ENCODE results near the gene CORO1C.

The CORO1C gene

DNA sequence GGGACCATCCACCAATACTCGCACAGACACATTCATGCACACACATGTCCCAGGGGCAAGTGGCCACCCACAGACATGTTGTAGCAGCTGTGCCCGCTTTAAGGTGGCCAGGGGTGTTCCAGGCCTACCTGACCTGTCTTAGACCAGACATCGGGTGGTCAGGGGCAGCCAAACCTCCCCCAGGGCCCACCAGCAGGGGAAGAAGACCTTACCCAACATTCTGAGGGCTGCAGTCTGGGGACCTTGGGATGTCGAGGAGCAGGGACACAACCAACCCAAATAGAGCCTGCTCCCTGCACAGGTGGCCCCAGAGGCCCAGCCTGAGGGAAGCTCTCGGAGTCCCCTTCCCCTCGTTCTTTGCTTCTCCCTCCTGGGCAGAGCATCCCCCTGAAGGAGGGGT, 131.8 kb downstream of the CORO1C start:
- no peaks in the 10 kb centered on the region for H3K9me3 ChIP-seq (ENCODE audit: insufficient read depth, low read depth, low read length)
- 78% methylated on average over 6 of the region's 6 CpGs for WGBS
- no peak overlapping the region for H3K4me3 ChIP-seq (ENCODE audit: low read length)
- H3K36me3 ChIP-seq (ENCODE audit: insufficient read depth, low read length): no peaks in the 10 kb centered on the region
- H3K27me3 ChIP-seq (ENCODE audit: insufficient read depth, low read length): no peaks in the 10 kb centered on the region
- no peak overlapping the region for H3K9ac ChIP-seq (ENCODE audit: low read depth, low read length)
- H3K4me1 ChIP-seq (ENCODE audit: insufficient read depth, low read length): 0 out of 2 replicates have a peak, but pooled peaks cover 3% of the 10 kb centered on the region
- H3K27ac ChIP-seq (ENCODE audit: low read depth, low read length): no peak overlapping the region

DNA sequence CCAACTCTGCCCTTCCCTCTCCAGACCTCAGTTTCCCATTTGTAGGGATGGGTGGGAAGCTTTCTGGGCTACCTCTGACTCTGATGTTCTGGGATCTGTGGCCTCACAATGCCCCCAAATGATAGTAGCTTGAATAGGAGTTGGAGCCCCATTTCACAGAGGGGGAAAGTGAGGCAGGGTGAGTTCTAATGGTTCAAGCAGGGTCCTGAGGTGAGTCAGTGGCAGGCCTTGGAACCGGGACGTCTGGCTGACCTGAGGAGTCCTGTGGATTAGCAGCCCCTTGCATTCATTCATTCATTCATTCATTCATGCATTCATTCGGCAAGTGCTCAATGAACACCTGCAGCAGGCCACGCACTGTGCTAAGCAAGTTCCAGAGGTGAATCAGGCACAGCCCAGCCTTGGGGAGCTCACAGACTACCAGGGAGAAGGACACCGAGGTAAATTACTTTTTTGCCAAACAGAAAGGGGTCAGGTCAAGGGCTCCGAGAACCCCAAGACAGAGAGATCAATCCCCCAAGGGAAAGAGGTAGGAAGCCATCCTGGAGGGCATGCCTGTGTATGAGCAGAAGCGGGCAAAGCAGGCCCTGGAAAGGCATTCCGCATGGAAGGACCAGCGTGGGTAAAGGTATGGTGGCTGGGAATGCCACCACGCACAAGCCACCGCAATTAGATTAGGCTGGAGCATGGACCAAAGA, 132.6 kb downstream of the CORO1C start:
- Histone ChIP-seq H3K9ac (ENCODE audit: low read depth, low read length) (no peak overlapping the region), H3K36me3 (ENCODE audit: insufficient read depth, low read length) (no peaks in the 10 kb centered on the region), H3K4me1 (ENCODE audit: insufficient read depth, low read length) (no peaks in the 10 kb centered on the region), H3K27me3 (ENCODE audit: insufficient read depth, low read length) (no peaks in the 10 kb centered on the region), H3K27ac (ENCODE audit: low read depth, low read length) (no peak overlapping the region), H3K4me3 (ENCODE audit: low read length) (no peak overlapping the region), H3K9me3 (ENCODE audit: insufficient read depth, low read depth, low read length) (no peaks in the 10 kb centered on the region)
- 94% methylated on average over 11 of the region's 11 CpGs for WGBS

DNA sequence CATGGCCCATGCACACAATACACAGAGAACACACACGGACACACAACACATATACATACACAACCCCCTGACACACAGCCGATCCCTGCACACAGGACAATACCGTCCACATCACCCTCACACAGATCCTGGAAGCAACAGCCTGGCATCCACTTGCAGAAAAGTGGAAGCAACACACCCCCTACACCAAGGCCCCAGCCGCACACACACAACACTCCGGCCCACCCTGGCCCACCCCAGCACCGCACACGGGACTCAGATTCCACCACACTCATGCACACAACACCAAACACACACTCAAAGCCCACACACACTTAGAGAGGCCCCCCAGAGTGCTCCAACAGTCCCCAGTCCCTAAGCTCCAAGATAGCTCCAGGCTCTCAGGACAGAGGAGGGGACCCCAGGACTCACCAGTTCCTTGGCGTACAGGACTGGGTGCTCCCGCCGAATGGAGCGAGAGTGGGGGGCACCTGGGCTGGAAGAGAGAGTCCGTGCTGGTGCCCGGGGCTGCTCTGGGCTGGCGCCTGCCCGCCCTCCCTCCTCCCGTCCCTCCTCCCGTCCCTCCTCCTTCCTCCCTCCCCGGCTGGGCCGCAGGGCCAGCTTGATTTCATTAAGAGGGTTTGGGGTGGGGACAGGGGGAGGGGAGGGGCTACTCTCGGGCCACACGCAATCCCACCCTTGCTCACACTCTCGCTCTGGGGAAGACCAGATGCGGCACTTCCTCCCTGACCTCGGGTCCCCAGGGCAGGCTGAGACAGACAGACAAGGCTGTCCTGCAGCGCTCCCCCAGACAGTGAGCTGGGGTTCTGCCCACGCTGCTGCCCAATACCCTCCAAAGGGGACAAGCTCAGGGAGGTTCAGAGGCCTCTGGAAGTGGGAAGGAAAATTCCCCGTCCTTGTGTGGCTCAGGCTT, 133.5 kb downstream of the CORO1C start, which contains the start of gene TMEM119:
TSS of gene TMEM119 (minus strand) at position 526 of the 913 bp plus-strand sequence. CDS start 5,701 bp downstream, outside the sequence.
- no peaks in the 10 kb centered on the region for H3K36me3 ChIP-seq (ENCODE audit: insufficient read depth, low read length)
- no peak within 1 kb of the TSS for H3K4me3 ChIP-seq (ENCODE audit: low read length)
- no peak within 1 kb of the TSS for H3K27ac ChIP-seq (ENCODE audit: low read depth, low read length)
- no peaks in the 10 kb centered on the region for H3K4me1 ChIP-seq (ENCODE audit: insufficient read depth, low read length)
- H3K27me3 ChIP-seq (ENCODE audit: insufficient read depth, low read length): no peaks in the 10 kb centered on the region
- 65% methylated on average over 19 of the region's 27 CpGs for WGBS
- no peak within 1 kb of the TSS for H3K9ac ChIP-seq (ENCODE audit: low read depth, low read length)
- H3K9me3 ChIP-seq (ENCODE audit: insufficient read depth, low read depth, low read length): no peaks in the 10 kb centered on the region

DNA sequence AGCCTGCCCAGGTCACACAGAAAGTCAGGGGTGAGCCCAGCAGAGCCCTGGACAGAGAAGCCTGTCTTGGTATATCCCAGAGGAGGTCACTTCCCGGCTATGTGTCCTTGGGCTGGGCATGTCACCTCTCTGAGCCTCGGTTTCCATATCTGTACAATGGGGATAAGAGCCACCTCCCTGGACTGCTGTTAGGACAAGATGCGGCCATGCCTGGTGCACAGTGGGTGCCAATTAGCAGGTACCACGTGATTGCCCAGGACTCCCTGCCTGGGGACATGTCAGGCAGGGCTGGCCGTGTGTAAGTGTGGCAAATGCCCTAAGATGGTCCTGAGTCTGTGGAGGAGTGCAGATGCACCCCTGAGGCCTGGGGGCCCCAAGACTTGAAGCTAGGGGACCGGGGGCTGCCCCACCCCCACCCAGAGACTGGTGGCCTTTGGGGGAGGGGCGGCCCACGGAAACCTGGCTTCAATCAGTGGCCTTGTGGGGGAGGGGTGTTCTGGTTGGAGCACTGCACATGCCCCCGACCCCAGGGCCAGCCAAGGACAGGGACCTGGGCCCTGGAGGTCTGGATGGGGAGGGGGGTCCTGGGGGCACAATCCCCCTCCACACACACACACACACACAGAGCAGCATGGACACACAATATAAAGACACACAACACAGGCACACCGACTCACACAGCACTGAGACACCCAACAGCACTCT, 134.3 kb downstream of the CORO1C start:
- no peak overlapping the region for H3K27ac ChIP-seq (ENCODE audit: low read depth, low read length)
- H3K9ac ChIP-seq (ENCODE audit: low read depth, low read length): no peak overlapping the region
- H3K4me3 ChIP-seq (ENCODE audit: low read length): no peak overlapping the region
- WGBS: 65% methylated on average over 9 of the region's 10 CpGs
- no peaks in the 10 kb centered on the region for H3K9me3 ChIP-seq (ENCODE audit: insufficient read depth, low read depth, low read length)
- no peaks in the 10 kb centered on the region for H3K27me3 ChIP-seq (ENCODE audit: insufficient read depth, low read length)
- H3K4me1 ChIP-seq (ENCODE audit: insufficient read depth, low read length): no peaks in the 10 kb centered on the region
- no peaks in the 10 kb centered on the region for H3K36me3 ChIP-seq (ENCODE audit: insufficient read depth, low read length)

DNA sequence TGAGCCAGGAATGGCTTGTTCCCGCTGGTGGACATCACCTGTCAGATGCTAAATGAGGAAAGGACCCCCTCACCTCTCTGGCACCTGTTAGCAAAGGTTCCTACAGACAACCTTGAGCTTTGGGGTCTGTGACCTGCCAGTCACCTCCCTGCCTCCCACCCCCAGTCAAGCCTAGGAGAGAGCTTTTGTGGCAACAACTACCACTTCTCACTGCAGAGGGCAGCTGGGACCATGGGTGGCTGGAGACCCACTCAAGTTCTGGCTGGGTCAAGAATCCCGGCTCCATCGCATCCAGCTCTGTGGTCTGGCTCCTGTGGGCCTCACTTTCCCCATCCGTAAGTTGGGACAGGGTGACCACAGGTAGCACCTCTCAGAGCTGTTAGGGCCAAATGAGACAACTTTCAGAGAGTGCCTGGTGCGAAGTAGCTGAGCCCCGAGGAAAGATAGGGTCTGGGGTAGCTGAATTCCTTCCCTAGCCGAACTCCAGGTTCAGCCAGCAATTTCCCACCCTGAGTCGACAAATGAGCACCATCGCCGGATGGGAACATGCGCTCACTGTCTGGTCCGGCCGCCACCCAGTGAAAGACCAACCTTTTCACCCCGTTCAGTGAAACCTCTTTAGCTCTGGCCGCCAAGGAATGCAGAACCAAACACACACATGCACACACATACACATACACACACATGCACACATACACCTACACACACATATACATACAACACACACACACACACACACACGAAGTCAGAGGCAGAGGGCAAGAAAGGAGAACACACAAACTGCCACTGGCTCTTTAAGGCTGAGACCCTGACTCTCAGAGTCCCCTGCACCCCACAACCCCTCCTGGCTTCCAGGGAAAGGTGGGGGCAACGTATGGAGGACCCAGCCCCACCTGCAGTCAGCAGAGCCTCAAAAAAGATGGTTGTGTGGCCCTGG, 135.3 kb downstream of the CORO1C start:
- Histone ChIP-seq H3K27me3 (ENCODE audit: insufficient read depth, low read length) (no peaks in the 10 kb centered on the region), H3K9ac (ENCODE audit: low read depth, low read length) (no peak overlapping the region), H3K4me3 (ENCODE audit: low read length) (no peak overlapping the region), H3K36me3 (ENCODE audit: insufficient read depth, low read length) (no peaks in the 10 kb centered on the region), H3K9me3 (ENCODE audit: insufficient read depth, low read depth, low read length) (no peaks in the 10 kb centered on the region), H3K4me1 (ENCODE audit: insufficient read depth, low read length) (no peaks in the 10 kb centered on the region), H3K27ac (ENCODE audit: low read depth, low read length) (no peak overlapping the region)
- WGBS: 87% methylated on average over 17 of the region's 17 CpGs

All from HUES64 (cell line).